Peyer's patch (tissue), 4 donors: ENCODE data around the gene DMRT1. TPM values are rescaled to one million over a fixed set of nuclear protein-coding genes. Genes with fewer than 3 reads are reported as not detected.

Experiments used
- DNase-seq, 3 donors: peaks; one replicate each; pipeline ENCODE4 v3.0.0-alpha.2; 2017 to 2019
- H3K27ac ChIP-seq, 4 donors: fragments of 200-600 bp; sonication (generic); one replicate each; pipeline ENCODE4 v1.5.1; 2016 to 2019
- H3K27me3 ChIP-seq, 2 donors: fragments of 200-600 bp; sonication (generic); one replicate each; pipeline ENCODE4 v1.5.1; 2019
- H3K36me3 ChIP-seq, 3 donors: fragments of 200-600 bp; sonication (generic); one replicate each; pipeline ENCODE4 v1.5.1; 2016 to 2019
- H3K4me1 ChIP-seq, 4 donors: fragments of 200-600 bp; sonication (generic); one replicate each; pipeline ENCODE4 v1.5.1; 2016 to 2019
- H3K4me3 ChIP-seq, 4 donors: fragments of 200-600 bp; sonication (generic); 1 replicate in 3 of 4; 2 replicates in 1 of 4; pipeline ENCODE4 v1.5.1; 2016 to 2019; ENCODE audit warnings: mild to moderate bottlenecking in 1 of 4
- H3K9me3 ChIP-seq, 4 donors: fragments of 200-600 bp; sonication (generic); one replicate each; pipeline ENCODE4 v1.5.1; 2016 to 2019; ENCODE audit warnings: mild to moderate bottlenecking in 1 of 4
- CTCF ChIP-seq, 6 experiments: fragments of 450-650 bp in 4 of 6; fragments of 200-600 bp in 2 of 6; sonication (generic) in 1 of 6; IDR thresholded peaks; one replicate each; pipeline ENCODE4 v1.5.1; 2017 to 2019; ENCODE audit warnings: antibody characterized with exemption in 6 of 6, mild to moderate bottlenecking in 3 of 6, moderate library complexity in 1 of 6
- POLR2A ChIP-seq, 2 donors: fragments of 450-650 bp; IDR thresholded peaks; one replicate each; pipeline ENCODE4 v1.5.1; 2017; ENCODE audit warnings: antibody characterized with exemption in 2 of 2, mild to moderate bottlenecking in 2 of 2, moderate library complexity in 2 of 2
- total RNA-seq, 4 donors: library from RNA; depleted of rRNA; stranded (reverse); fragments of >200 nt; gene quantifications; one replicate each; pipeline ENCODE4 v1.1.0, GENCODE V29; 2016

DMRT1 gene
- total RNA-seq = not detected

DNA sequence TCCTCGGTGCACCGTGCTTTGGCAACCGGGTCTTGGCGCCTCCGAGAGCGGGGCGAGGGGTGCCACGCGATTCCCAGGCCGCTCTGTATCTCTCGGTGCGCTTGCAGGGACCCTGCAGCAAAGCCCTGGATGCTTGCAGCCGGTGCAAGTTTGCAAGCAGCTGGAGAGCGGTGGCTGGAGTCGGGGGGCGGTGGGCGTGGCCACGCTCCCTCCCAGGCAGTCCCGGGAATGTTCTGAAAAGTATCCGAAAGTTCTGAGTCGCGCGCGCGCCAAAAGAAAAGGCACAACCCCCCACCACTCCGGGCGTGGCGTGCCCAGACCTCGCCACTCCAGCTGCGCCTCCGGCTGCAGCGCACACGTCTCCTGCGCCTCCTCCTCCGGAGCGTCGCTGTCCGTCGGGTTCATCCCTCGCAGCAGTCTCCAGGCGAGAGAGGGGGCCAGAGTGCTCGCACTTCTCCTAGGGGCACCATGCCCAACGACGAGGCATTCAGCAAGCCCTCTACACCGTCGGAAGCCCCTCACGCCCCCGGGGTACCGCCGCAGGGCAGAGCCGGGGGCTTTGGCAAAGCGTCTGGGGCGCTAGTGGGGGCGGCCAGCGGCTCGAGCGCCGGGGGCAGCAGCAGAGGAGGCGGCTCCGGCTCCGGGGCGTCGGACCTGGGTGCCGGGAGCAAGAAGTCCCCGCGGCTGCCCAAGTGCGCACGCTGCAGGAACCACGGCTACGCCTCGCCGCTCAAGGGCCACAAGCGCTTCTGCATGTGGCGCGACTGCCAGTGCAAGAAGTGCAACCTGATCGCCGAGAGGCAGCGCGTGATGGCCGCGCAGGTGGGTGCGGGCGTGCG is at the start of gene DMRT1:
TSS of gene DMRT1 (plus strand) at position 327 of the 839 bp plus-strand sequence. CDS start at position 469, 142 bp downstream.
- Histone ChIP-seq H3K27me3 (peaks cover 0 to 18% of the 10 kb centered on the region in 2 donors), H3K36me3 (no peaks in the 10 kb centered on the region), H3K4me1 (peaks cover 0 to 9% (median 0%) of the 10 kb centered on the region in 4 donors), H3K4me3 (no peak within 1 kb of the TSS), H3K9me3 (no peaks in the 10 kb centered on the region), H3K27ac (no peak within 1 kb of the TSS)
- DNase-seq = no peak
- TF ChIP-seq POLR2A (IDR thresholded peaks at IDR 0.05) = no peak
- TF ChIP-seq CTCF (IDR thresholded peaks at IDR 0.05) = no peak

DNA sequence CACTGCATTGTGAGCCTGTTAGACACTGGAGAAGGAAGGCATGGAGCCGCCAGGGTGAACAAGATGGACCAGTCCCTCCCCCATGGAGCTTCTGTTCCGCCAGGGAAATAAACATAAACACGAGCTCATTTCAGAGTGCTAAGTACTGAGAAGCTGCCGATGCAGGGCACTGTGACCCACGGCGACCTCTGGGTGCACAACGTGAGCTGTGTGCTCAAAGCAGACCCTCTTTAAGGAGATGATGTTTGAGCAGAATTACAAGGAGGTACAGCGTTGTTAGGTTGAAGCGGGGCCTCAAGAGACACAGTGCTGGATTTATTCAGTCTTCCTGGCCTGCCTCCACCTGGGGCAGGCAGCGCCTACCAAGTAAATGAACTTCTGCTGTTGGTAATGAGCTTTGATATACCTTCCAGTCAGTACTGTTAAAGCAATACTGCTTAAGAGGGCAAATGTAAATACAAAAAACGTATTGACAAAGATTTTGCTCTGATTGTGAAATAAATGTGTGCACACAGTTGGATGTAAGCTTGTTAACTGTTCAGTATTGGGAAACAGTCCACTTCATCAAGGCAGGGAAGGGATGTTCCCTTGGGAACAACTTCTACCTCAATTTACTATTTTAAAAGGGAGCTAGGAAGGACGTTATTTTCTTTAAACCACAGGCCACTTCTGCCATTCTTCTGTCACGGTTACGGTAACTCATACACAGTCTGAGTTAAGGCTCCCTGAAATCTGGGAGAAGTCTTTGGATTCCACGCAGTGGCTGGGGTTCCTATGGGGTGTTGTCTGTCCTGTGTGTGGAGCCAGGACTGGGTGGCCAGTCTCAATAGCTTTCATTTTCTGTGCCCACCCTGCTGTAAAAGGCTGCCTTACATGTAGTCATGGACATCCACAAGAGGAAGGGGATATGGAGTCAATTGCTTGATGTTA is 48.9 kb upstream of the DMRT1 start:
- no peaks in the 10 kb centered on the region for H3K27me3 ChIP-seq
- TF ChIP-seq POLR2A (IDR thresholded peaks at IDR 0.05) (no peak), CTCF (IDR thresholded peaks at IDR 0.05) (no peak)
- no peak overlapping the region for H3K27ac ChIP-seq
- H3K4me1 ChIP-seq = no peaks in the 10 kb centered on the region
- H3K9me3 ChIP-seq = no peaks in the 10 kb centered on the region
- no peaks in the 10 kb centered on the region for H3K36me3 ChIP-seq
- no peak overlapping the region for H3K4me3 ChIP-seq
- no peak for DNase-seq

DNA sequence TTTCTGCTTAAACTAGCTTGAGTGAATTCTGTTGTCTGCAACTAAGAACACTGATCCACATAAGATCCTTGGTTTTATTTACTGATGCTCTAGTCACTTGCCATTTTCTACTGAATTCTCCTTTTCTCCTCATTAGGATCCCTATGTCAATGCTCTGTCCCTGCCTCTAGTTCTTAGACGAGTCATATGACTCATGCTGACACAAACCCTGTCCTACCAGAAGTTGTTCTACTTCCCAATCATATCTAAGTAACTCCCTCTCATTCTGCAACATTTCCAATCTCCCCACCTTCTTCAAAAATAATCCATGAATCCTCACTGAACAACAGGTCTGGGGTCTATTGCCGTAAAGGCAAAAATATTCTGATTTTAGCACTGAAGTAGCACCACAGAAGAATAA is 47.1 kb upstream of the DMRT1 start:
- no peak for TF ChIP-seq POLR2A (IDR thresholded peaks at IDR 0.05)
- TF ChIP-seq CTCF (IDR thresholded peaks at IDR 0.05) = no peak
- Histone ChIP-seq H3K36me3 (no peaks in the 10 kb centered on the region), H3K4me1 (no peaks in the 10 kb centered on the region), H3K4me3 (no peak overlapping the region), H3K27me3 (no peaks in the 10 kb centered on the region), H3K27ac (no peak overlapping the region), H3K9me3 (no peaks in the 10 kb centered on the region)
- no peak for DNase-seq

DNA sequence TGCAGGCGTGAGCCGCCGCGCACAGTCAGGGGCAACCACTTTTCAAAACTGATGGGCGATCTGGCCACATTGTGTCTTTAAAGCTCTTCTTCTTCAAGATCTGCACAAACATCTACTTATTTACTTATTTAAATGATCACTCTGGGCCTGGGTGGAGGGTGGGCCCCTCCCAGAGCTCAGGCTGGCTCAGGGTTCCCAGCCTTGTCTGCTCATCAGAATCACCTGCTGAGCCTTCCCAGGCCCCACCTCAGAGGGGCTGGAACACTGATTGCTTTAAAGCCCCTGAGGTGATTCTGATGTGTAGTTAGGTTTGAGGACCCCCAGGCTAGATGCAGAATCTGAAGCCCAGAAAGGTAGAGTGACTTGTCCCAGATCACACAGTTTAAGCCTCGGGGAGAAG is 45.6 kb upstream of the DMRT1 start:
- no peaks in the 10 kb centered on the region for H3K27me3 ChIP-seq
- TF ChIP-seq CTCF (IDR thresholded peaks at IDR 0.05) = no peak
- H3K27ac ChIP-seq = no peak overlapping the region
- no peaks in the 10 kb centered on the region for H3K36me3 ChIP-seq
- no peaks in the 10 kb centered on the region for H3K9me3 ChIP-seq
- no peaks in the 10 kb centered on the region for H3K4me1 ChIP-seq
- no peak for DNase-seq
- H3K4me3 ChIP-seq = no peak overlapping the region

- no peaks in the 10 kb centered on the region for H3K4me1 ChIP-seq
- no peak for DNase-seq
- H3K4me3 ChIP-seq = no peak overlapping the region
- H3K27ac ChIP-seq = no peak overlapping the region
- H3K9me3 ChIP-seq = no peaks in the 10 kb centered on the region
- H3K36me3 ChIP-seq = no peaks in the 10 kb centered on the region
- H3K27me3 ChIP-seq = no peaks in the 10 kb centered on the region
- TF ChIP-seq POLR2A (IDR thresholded peaks at IDR 0.05) (no peak), CTCF (IDR thresholded peaks at IDR 0.05) (no peak)
Measured at GRCh38 chr9:800591-801150, 40.8 kb upstream of the DMRT1 start.
